ENCODE results near the gene INSIG2.

INSIG2 gene

DNA sequence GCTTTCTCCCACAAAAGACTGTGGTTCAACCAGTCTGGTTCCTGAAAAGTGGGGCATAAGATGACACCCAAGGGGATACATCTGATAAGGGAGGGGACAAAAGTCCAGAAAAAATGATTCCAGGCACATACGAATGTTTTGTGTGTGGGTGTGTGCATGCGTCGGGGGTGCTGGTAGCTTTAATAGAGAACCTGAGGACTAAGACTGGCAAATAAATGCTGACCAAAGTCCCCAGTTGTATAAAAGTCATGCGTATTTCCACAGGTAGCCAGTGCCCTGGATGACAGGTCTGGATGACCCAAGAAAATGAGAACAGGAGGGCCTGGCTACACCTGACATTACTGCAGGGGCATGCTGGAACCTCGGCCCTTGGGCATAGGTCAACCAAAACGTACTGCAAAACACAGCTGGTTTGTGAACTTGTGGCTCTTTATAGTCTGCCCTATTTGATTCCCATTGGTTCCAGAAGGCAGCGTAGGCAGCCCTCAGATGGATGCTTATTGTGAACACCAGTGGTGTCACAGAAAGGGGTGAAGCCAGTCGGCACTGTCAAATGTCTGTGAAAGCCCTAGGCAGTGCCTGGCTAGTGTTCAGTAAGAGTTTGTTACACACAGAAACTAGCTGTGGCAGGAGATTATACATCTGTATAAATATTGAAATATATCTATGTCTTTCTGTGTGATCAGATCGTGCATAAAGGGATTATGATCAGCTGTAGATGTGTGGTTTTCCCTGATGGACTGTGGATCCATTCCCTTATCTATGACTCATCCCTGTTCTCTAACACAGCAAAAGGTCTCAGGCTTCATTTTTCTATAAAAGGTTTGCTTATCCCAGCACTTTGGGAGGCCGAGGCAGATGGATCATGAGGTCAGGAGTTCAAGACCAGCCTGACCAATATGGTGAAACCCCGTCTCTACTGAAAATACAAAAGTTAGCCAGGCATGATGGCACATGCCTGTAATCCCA lies 58.3 kb downstream of the INSIG2 start:
- Histone ChIP-seq H3K4me3 (no peak overlapping the region), H3K9me3 (no peaks in the 10 kb centered on the region), H3K36me3 (no peaks in the 10 kb centered on the region), H3K27me3 (no peaks in the 10 kb centered on the region), H3K4me1 (peaks cover 0 to 8% (median 0%) of the 10 kb centered on the region in 4 donors), H3K27ac (no peak overlapping the region)
- TF ChIP-seq CTCF (IDR thresholded peaks at IDR 0.05), result no peak
- DNase-seq, result no peak
- intact Hi-C loops (cut with DNase I; ENCODE audit: low total_unique reads), result no loop called here

- Histone ChIP-seq H3K9me3 (no peaks in the 10 kb centered on the region), H3K36me3 (no peaks in the 10 kb centered on the region), H3K4me3 (no peak overlapping the region), H3K4me1 (peaks cover 0 to 8% (median 0%) of the 10 kb centered on the region in 4 donors), H3K27me3 (no peaks in the 10 kb centered on the region), H3K27ac (no peak overlapping the region)
- DNase-seq, result no peak
- TF ChIP-seq CTCF (IDR thresholded peaks at IDR 0.05), result no peak
- intact Hi-C loops (cut with DNase I; ENCODE audit: low total_unique reads), result no loop called here
These were observed 59.9 kb downstream of the INSIG2 start for GRCh38 chr2:118148133-118148532.

- H3K4me1 ChIP-seq, result peaks cover 0 to 8% (median 0%) of the 10 kb centered on the region in 4 donors
- no peak for DNase-seq
- no peaks in the 10 kb centered on the region for H3K27me3 ChIP-seq
- no peak overlapping the region for H3K27ac ChIP-seq
- H3K4me3 ChIP-seq, result no peak overlapping the region
- H3K36me3 ChIP-seq, result no peaks in the 10 kb centered on the region
- no peaks in the 10 kb centered on the region for H3K9me3 ChIP-seq
- peak; percentile 23 to 25 for TF ChIP-seq CTCF (IDR thresholded peaks at IDR 0.05)
- intact Hi-C loops (cut with DNase I; ENCODE audit: low total_unique reads), result no loop called here
These were observed 60.5 kb downstream of the INSIG2 start for GRCh38 chr2:118148809-118149208.

DNA sequence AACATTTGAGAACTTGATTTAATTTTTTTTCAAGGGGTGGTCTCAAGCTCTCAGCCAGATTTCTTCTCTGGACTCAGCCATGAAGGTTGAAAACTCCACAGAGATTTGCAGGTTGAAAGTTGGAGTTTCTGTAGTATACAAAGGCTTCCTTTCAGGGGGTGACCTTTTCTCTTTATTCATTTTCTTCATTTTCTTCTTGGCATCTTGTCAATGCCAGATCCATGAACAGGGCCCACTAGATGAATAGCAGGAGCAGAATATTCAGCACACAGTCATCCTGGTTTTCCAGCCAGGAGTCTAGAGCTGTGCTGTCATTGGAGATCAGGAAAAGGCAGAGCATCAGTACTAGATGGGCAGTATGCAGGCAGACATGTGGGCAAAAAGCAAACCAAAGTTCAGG lies 62.0 kb downstream of the INSIG2 start:
- H3K36me3 ChIP-seq, result no peaks in the 10 kb centered on the region
- no peak overlapping the region for H3K4me3 ChIP-seq
- no peaks in the 10 kb centered on the region for H3K27me3 ChIP-seq
- no peak overlapping the region for H3K27ac ChIP-seq
- peaks cover 0 to 8% (median 0%) of the 10 kb centered on the region in 4 donors for H3K4me1 ChIP-seq
- DNase-seq, result no peak
- TF ChIP-seq CTCF (IDR thresholded peaks at IDR 0.05), result no peak
- H3K9me3 ChIP-seq, result no peaks in the 10 kb centered on the region
- intact Hi-C loops (cut with DNase I; ENCODE audit: low total_unique reads), result no loop called here

GRCh38 chr2:118151831-118152230 lies 63.6 kb downstream of the INSIG2 start:
- Histone ChIP-seq H3K9me3 (peaks cover 0 to 5% (median 0%) of the 10 kb centered on the region in 3 donors), H3K27me3 (no peaks in the 10 kb centered on the region), H3K4me1 (peaks cover 0 to 8% (median 0%) of the 10 kb centered on the region in 4 donors), H3K27ac (no peak overlapping the region), H3K36me3 (no peaks in the 10 kb centered on the region), H3K4me3 (no peak overlapping the region)
- no peak for TF ChIP-seq CTCF (IDR thresholded peaks at IDR 0.05)
- no peak for DNase-seq
- intact Hi-C loops (cut with DNase I; ENCODE audit: low total_unique reads), result no loop called here

Measured in tibial artery (tissue), 4 donors.